Memory B cell (primary cell): ENCODE measurements around the gene PDE4D.

Experiments
- ATAC-seq: fragments of 150-1000 bp; cut with Tn5 transposase; 2 replicates; pipeline ENCODE4 v1.10.0; 2021; ENCODE audit warnings: low read depth, mild to moderate bottlenecking, moderate library complexity
- DNase-seq, 2 donors: peaks; one replicate each; pipeline ENCODE4 v3.0.0; 2022; ENCODE audit warnings: low spot score in 2 of 2
- H3K27ac Mint-ChIP-seq: one replicate; pipeline ENCODE4 v1.8.0; 2022; ENCODE audit warnings: mild to moderate bottlenecking, moderate library complexity, mixed read lengths
- H3K27me3 Mint-ChIP-seq: one replicate; pipeline ENCODE4 v1.8.0; 2022; ENCODE audit warnings: mixed read lengths
- H3K36me3 Mint-ChIP-seq: one replicate; pipeline ENCODE4 v1.8.0; 2022; ENCODE audit warnings: mild to moderate bottlenecking, mixed read lengths
- H3K4me1 Mint-ChIP-seq: one replicate; pipeline ENCODE4 v1.8.0; 2022; ENCODE audit warnings: mixed read lengths
- H3K4me3 Mint-ChIP-seq: one replicate; pipeline ENCODE4 v1.8.0; 2022; ENCODE audit warnings: mild to moderate bottlenecking, moderate library complexity, mixed read lengths
- H3K9me3 Mint-ChIP-seq: one replicate; pipeline ENCODE4 v1.8.0; 2022; ENCODE audit warnings: mixed read lengths

Gene PDE4D

DNA sequence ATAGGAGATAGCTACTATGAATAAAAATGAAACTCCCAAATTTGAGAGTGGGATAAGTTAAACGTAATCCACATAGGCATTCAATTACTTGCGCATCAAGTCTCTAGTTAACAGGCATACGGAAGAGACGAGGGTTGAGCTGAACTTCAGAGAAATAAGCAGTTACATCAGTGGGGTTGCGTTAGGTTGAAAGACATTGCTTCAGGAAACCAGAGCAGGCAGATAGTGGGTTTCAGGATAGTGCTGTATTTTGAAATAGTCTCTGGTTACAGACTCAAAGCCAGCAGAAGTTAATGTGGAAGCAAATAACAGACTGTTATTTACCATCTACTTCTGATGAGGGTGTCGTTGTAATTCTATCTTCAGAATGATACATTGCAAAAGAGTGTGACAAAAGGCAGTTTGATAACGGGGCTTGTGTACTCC is 533.4 kb downstream of the PDE4D start:
- peaks cover 3% of the 10 kb centered on the region for H3K27me3 Mint-ChIP-seq
- H3K36me3 Mint-ChIP-seq: no peaks in the 10 kb centered on the region
- no peak overlapping the region for H3K27ac Mint-ChIP-seq
- DNase-seq: no peak
- H3K9me3 Mint-ChIP-seq: no peaks in the 10 kb centered on the region
- H3K4me1 Mint-ChIP-seq: peaks cover 5% of the 10 kb centered on the region
- ATAC-seq: no peak
- no peak overlapping the region for H3K4me3 Mint-ChIP-seq

DNA sequence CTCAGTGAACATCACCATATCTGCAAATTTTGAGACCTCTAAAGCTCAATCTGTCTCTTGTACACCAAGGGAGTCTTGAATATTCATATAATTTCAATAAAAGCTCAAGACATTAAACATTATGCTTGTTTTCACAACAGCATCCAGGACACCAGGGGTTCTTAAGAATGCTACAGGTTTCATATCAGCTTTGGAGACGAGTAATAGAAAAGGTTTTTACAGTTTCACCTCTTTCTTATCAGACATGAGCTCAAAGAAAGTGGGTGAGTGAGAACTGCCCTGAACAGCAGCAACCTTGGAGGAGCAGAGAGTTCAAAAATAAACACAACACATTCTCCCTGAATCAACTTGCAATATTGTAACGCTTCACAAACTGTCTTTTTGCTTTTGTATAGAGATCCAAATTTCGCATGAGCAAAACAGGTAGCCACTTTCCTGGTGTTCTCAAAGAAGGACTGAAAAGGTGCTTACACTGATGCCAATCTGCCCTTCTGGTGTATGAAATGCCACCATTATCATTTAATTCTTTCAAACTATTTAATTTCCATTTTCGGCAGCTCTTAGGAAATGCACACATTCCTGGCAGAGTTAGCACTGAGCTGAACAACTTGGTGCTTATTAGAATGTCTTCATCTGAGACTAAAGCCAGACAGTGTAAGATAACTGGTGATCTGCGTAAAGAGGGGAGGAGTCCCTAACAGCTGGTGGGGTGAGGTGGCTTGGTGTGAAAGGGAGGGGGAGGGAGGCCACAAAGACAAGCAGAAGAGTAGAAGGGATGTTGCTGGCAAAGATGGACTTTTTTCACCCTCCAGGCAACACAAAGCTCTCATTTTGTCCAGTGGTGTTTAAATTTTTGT is 535.3 kb downstream of the PDE4D start:
- no peak for DNase-seq
- peaks cover 3% of the 10 kb centered on the region for H3K27me3 Mint-ChIP-seq
- peak overlapping the region; percentile 12 for H3K27ac Mint-ChIP-seq
- ATAC-seq: no peak
- no peaks in the 10 kb centered on the region for H3K36me3 Mint-ChIP-seq
- H3K4me3 Mint-ChIP-seq: no peak overlapping the region
- no peaks in the 10 kb centered on the region for H3K9me3 Mint-ChIP-seq
- H3K4me1 Mint-ChIP-seq: peaks cover 2% of the 10 kb centered on the region

DNA sequence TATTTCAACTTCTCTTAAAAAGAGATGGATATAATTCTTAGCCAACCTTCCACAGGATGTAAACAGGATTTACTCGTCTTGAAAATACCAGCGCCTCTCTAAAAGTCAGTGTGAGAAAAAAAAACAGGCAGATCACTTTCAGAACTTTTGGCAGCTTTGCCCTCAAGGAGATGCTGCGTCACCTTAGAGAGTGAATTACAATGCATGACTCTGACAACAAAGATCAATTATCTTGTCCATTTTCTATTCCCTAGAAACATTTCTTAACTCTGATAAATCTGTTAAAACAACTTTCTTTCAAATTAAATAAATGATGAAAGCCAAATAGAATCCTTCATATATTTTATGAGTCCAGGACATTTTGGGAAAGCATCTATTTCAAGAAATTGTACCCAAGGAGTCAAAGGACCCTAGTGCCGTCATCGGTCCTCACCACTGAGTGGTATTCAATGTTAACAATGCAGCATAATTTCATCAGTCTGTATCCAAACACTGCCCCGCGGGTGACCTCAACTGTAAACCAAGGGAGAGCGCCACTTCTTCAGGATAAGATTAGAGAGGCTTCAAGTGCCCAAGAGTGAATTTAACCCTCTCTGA is 536.0 kb downstream of the PDE4D start:
- H3K4me1 Mint-ChIP-seq: peaks cover 2% of the 10 kb centered on the region
- H3K4me3 Mint-ChIP-seq: no peak overlapping the region
- DNase-seq (no peak), ATAC-seq (no peak)
- no peak overlapping the region for H3K27ac Mint-ChIP-seq
- H3K36me3 Mint-ChIP-seq: no peaks in the 10 kb centered on the region
- peaks cover 3% of the 10 kb centered on the region for H3K27me3 Mint-ChIP-seq
- H3K9me3 Mint-ChIP-seq: no peaks in the 10 kb centered on the region

DNA sequence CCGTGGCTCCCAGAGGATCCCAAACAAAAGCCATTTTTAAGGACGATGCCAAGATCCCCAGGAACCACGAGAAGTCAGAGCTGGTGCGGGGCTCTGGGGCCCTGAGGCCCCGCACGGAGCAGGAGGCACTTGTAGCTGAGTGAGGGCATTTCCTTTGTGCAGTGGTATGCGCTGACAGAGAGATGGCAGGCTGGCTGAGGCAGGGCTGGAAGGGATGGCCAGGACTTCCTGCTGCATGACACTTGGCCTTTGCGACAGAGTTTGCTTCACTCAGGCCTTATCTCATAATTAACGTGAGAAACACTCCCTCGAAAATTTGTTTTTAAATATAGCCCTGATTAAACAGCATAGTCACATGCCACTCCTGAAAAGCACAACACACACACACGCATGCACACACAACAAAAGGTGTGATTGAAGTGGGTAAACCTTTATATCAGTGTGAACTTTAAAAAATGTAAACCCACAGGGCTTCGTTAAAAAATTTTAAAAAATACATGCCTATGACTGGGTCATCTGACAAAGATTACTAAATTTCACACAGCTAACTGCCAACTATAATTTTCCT is 536.6 kb downstream of the PDE4D start:
- Mint-ChIP-seq H3K4me1 (peaks cover 2% of the 10 kb centered on the region), H3K36me3 (no peaks in the 10 kb centered on the region), H3K9me3 (no peaks in the 10 kb centered on the region), H3K27me3 (peaks cover 3% of the 10 kb centered on the region), H3K4me3 (no peak overlapping the region), H3K27ac (no peak overlapping the region)
- DNase-seq (no peak), ATAC-seq (no peak)

DNA sequence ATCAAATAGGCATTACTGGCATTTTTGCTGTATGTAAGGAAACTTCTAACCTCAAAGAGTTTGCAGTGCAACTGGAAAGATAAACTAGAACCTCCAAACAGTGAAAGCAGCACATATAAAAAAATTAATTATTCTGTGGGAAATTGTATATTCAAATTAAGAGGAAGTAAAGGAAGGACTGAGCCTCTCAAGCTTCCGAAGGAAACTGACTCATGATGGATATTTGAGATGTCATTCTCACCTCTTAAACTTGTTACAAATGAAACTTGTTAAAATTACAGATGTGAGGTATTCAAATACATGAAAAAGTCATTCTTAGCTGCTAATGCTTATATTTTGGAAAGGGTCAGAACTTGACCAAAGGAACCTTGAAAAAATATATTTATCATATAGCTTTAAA is 538.7 kb downstream of the PDE4D start:
- H3K27me3 Mint-ChIP-seq: peaks cover 2% of the 10 kb centered on the region
- no peak overlapping the region for H3K4me3 Mint-ChIP-seq

DNA sequence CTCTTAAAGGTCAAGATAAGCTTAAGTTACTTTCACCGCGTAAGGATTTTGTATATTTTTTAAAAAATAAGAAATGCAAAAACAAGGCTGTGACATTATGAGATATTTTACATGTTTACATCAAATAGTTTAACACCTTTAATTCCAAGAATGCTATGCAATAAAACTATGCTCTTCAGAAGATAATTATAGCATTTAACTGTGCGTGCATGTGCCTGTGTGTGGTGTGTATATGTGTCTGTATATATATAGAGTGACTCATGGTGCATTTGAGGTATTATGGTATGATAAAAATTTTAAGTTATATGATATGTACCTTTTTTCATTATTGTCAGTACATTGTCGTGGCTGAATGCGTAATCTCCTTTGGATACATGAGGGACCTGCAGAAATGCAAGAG is 539.3 kb downstream of the PDE4D start:
- Mint-ChIP-seq H3K27ac (no peak overlapping the region), H3K27me3 (peaks cover 2% of the 10 kb centered on the region), H3K4me3 (no peak overlapping the region), H3K9me3 (no peaks in the 10 kb centered on the region), H3K4me1 (no peaks in the 10 kb centered on the region), H3K36me3 (no peaks in the 10 kb centered on the region)
- DNase-seq (no peak), ATAC-seq (no peak)

More for the DNA sequence above, 538.7 kb downstream of the PDE4D start:
- H3K9me3 Mint-ChIP-seq: no peaks in the 10 kb centered on the region
- no peak for ATAC-seq
- H3K36me3 Mint-ChIP-seq: no peaks in the 10 kb centered on the region
- DNase-seq: no peak
- H3K4me1 Mint-ChIP-seq: no peaks in the 10 kb centered on the region
- H3K27ac Mint-ChIP-seq: no peak overlapping the region

DNA sequence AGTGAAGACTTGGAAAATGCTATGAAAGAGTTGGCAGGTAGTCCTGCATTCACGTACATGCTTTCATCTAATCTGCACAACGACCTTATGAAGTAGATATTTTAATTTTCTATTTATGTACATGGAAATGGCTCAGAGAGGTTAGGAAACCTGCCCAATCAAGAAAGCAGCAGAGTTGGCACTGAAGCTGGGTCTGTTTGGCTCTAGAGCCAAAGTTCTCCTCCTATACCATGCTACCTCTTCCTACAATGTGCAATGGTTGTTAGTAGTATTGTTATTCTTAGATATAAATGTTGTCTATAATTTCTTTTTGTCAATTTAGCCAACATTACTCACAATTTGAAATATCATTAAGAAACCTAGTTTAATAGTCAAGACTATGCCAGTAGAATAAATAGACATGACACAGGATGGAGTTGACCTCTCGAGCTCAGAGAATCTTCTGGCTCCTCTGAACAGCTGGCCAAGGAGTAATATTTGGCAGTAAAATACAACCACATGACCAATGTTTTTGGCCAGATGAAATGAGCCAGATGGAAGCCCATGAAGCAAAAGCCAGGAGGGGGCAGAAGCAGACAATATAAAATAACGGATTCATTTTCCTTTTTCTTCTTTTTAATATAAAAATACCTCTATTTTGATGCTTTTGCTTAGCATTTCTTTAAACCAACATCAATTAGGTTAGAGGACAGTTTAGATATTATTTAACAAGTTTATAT is 542.3 kb downstream of the PDE4D start:
- Mint-ChIP-seq H3K4me1 (no peaks in the 10 kb centered on the region), H3K27ac (no peak overlapping the region), H3K27me3 (peaks cover 2% of the 10 kb centered on the region), H3K4me3 (no peak overlapping the region), H3K9me3 (no peaks in the 10 kb centered on the region), H3K36me3 (no peaks in the 10 kb centered on the region)
- DNase-seq (no peak), ATAC-seq (no peak)

DNA sequence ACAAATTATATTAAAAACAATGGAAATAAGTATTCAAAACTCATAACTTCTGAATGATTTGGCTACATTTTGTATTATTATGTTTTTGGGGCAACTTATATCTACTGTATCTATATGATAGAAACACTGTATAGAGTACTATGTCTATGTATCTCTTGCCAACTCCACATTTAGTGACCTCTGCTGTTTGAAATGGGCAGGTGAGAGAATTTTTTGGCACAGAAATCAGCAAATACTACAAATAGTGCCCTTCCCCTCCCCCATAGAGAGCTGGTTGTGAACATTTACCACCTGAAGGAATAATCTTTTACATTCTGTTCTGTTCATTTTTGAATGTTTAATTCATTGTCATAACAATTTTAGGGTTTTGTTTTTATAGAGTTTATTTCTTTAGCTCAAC is 545.3 kb downstream of the PDE4D start:
- Mint-ChIP-seq H3K4me1 (peaks cover under 1% of the 10 kb centered on the region), H3K27ac (no peak overlapping the region), H3K4me3 (no peak overlapping the region), H3K36me3 (no peaks in the 10 kb centered on the region), H3K9me3 (no peaks in the 10 kb centered on the region), H3K27me3 (no peaks in the 10 kb centered on the region)
- ATAC-seq (no peak), DNase-seq (no peak)

DNA sequence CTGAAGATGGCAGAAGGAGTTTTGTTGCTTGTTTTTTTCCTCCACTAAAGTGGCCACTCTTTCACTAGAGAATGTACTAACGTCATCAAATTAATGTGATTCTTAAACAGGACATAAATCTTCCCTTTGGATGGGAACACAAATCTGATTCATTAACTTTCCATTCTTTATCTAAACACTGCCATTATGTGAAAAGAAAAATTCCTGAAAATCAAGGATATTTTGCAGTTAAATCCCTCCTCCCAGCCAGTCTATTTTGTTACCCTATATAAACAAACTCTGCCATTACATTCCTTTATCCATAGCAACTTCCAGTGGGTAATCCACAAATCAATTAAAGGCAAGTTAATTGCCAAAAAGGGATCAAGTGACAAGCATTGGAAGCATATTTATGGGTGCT is 546.5 kb downstream of the PDE4D start:
- Mint-ChIP-seq H3K9me3 (no peaks in the 10 kb centered on the region), H3K36me3 (no peaks in the 10 kb centered on the region), H3K4me1 (peaks cover 2% of the 10 kb centered on the region), H3K27ac (no peak overlapping the region), H3K27me3 (no peaks in the 10 kb centered on the region), H3K4me3 (no peak overlapping the region)
- no peak for ATAC-seq
- DNase-seq: no peak

DNA sequence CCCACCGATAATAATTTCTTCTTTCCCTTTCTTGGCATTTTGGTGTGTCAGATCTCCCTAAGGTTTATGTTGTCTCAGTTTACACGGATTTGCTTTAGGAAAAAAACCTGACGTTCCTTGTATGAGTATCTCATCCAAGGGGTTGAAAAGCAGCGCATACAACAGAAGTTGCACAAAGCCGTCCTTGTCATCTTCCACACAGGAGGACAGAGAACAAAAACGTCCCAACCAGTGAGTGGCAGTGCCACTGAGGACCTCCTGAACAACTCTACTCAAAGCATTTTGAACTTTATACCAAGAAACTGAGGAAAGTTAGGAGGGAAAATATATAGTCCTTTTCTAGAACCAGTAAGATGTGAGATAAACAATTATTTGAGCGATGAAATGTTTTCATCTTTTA is 547.0 kb downstream of the PDE4D start:
- Mint-ChIP-seq H3K27me3 (no peaks in the 10 kb centered on the region), H3K27ac (no peak overlapping the region), H3K4me3 (no peak overlapping the region), H3K36me3 (no peaks in the 10 kb centered on the region), H3K4me1 (peaks cover 2% of the 10 kb centered on the region), H3K9me3 (no peaks in the 10 kb centered on the region)
- DNase-seq (no peak), ATAC-seq (no peak)

DNA sequence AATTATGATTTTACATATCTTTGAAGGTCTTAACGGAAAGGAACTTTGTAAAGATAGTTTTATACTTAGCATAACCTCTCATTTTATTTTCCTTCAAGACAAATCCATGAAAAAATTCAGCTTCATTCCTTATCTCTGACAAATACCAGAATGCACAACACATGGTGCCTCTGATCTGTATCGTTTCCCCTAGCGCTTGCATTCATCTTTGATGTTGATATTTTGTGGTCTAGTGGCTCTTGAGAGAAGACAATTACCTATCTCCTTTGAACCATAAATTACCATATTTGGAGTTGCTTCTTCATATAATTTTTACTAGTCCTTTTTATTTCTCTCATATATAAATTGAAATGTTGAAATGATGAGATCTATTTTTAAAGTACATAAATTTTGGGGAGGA is 551.3 kb downstream of the PDE4D start:
- DNase-seq: no peak
- no peaks in the 10 kb centered on the region for H3K9me3 Mint-ChIP-seq
- no peak for ATAC-seq
- no peaks in the 10 kb centered on the region for H3K27me3 Mint-ChIP-seq
- H3K36me3 Mint-ChIP-seq: no peaks in the 10 kb centered on the region
- H3K27ac Mint-ChIP-seq: no peak overlapping the region
- no peak overlapping the region for H3K4me3 Mint-ChIP-seq
- H3K4me1 Mint-ChIP-seq: peaks cover 7% of the 10 kb centered on the region

DNA sequence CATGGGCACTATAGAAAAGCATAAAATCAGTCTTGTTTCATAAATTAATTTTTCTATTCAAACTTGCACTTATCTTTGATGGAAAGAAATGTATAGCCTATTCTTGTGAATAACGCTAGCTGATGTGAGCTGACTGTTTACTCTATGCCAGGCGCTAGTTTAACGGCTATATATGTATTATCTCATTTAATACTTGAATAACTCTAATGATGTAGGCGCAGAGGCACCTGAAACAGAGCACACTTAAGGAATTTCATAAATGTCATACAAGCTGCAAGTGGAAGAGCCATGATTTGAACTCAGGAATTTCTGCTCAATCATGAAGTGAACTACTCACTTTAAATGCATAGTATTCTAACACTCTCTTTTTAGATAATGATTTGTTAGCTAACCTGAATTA is 551.8 kb downstream of the PDE4D start:
- H3K9me3 Mint-ChIP-seq: no peaks in the 10 kb centered on the region
- H3K4me3 Mint-ChIP-seq: no peak overlapping the region
- H3K36me3 Mint-ChIP-seq: no peaks in the 10 kb centered on the region
- no peak for DNase-seq
- peaks cover 8% of the 10 kb centered on the region for H3K4me1 Mint-ChIP-seq
- no peak for ATAC-seq
- H3K27ac Mint-ChIP-seq: no peak overlapping the region
- no peaks in the 10 kb centered on the region for H3K27me3 Mint-ChIP-seq

DNA sequence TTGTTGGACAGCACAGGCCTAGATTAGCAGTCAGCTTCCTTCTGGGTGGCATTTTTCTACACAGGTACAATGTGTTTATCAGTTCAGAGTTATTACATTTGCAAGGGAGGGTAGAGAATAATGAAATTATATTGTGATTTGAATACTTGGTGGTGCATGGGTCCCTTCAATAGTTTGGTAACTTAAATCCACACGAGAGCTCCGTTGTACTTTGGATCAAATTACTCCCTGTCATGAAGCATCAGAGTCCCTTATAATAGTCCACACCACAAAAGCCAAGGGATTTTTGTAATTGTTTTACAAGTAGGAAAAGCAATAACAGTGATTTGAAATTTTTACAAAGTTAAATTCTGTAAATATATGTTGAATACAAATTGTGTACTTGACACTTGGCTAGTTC is 552.4 kb downstream of the PDE4D start:
- no peak for ATAC-seq
- Mint-ChIP-seq H3K27me3 (no peaks in the 10 kb centered on the region), H3K36me3 (no peaks in the 10 kb centered on the region), H3K4me1 (peaks cover 8% of the 10 kb centered on the region), H3K9me3 (no peaks in the 10 kb centered on the region), H3K4me3 (no peak overlapping the region), H3K27ac (no peak overlapping the region)
- no peak for DNase-seq

DNA sequence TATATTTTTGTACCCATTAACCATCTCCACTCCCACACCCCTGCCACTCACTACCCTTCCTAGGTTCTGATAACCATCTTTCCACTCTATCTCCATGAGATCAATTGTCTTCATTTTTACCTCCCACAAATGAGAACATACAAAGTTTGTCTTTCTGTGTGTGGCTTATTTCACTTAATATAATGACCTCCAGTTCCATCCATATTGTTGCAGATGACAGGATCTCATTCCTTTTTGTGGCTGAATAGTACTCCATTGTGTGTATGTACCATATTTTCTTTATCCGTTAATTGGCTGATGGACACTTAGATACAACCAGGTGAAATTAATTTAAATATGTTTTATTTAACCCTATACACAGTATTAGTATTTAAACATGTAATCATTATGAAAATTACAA is 552.9 kb downstream of the PDE4D start:
- no peak for ATAC-seq
- DNase-seq: no peak
- no peaks in the 10 kb centered on the region for H3K9me3 Mint-ChIP-seq
- H3K36me3 Mint-ChIP-seq: no peaks in the 10 kb centered on the region
- H3K4me3 Mint-ChIP-seq: no peak overlapping the region
- no peak overlapping the region for H3K27ac Mint-ChIP-seq
- H3K27me3 Mint-ChIP-seq: no peaks in the 10 kb centered on the region
- peaks cover 8% of the 10 kb centered on the region for H3K4me1 Mint-ChIP-seq
